Measurements from ENCODE around the gene CABLES1. TPM values are rescaled to one million over a fixed set of nuclear protein-coding genes. Genes with fewer than 3 reads are reported as not detected.

Gene CABLES1
- total RNA-seq, 2 experiments from 2014 or later, result not detected

DNA sequence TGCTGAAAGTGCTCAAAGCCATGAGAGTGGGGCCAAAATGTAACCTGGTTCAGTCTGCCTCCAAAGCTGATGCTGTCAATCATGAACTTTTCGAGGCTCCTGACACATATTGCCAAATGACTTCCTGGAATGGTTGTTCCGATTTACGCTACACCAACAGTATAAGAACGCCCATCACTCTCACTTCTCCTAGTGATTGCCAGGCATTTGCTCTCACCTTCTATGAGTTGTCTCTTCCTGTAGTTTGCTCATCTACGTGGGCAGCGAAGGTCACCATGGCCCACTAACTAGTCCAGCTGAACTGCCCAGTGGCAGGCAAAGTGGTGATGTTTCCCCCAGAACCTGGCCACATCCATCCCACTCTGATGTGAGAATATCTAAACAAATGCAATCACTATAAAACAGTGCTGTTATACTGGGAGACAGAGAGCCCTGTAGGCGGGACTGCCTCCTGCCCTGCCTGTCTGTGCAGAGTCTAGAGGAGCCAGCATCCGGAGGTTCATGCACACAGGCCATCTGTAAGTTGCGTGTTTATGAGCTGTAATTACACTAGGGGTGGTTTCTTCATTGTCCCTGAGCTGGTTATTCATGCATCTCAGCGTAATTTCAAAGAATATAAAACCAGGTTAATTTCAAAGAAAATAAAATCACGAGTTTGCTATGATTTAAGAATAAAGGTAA lies 8.8 kb upstream of the CABLES1 start:
- TF ChIP-seq, protein P1, sequence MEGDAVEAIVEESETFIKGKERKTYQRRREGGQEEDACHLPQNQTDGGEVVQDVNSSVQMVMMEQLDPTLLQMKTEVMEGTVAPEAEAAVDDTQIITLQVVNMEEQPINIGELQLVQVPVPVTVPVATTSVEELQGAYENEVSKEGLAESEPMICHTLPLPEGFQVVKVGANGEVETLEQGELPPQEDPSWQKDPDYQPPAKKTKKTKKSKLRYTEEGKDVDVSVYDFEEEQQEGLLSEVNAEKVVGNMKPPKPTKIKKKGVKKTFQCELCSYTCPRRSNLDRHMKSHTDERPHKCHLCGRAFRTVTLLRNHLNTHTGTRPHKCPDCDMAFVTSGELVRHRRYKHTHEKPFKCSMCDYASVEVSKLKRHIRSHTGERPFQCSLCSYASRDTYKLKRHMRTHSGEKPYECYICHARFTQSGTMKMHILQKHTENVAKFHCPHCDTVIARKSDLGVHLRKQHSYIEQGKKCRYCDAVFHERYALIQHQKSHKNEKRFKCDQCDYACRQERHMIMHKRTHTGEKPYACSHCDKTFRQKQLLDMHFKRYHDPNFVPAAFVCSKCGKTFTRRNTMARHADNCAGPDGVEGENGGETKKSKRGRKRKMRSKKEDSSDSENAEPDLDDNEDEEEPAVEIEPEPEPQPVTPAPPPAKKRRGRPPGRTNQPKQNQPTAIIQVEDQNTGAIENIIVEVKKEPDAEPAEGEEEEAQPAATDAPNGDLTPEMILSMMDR (IDR thresholded peaks at IDR 0.05), result no peak
- Mint-ChIP-seq H3K36me3 (ENCODE audit: low read depth) (no peaks in the 10 kb centered on the region), H3K27ac (no peak overlapping the region), H3K4me1 (ENCODE audit: low read depth) (no peaks in the 10 kb centered on the region), H3K9me3 (no peaks in the 10 kb centered on the region), H3K4me3 (no peak overlapping the region), H3K27me3 (peaks cover under 1% of the 10 kb centered on the region)
- Histone ChIP-seq H3K4me1 (ENCODE audit: insufficient read depth, low read length) (no peaks in the 10 kb centered on the region), H3K9me3 (ENCODE audit: control insufficient read depth in 1 of 2, insufficient read depth in 1 of 2, low read length in 2 of 2) (no peaks in the 10 kb centered on the region), H3K4me3 (ENCODE audit: low read length) (no peak overlapping the region), H3K36me3 (ENCODE audit: insufficient read depth, low read length) (no peaks in the 10 kb centered on the region), H3K27me3 (ENCODE audit: control insufficient read depth in 1 of 2, insufficient read depth in 2 of 2, low read length in 2 of 2) (peaks cover 0 to 2% of the 10 kb centered on the region in 2 experiments), H3K27ac (ENCODE audit: low read depth in 1 of 2, low read length in 2 of 2) (no peak overlapping the region)
- ChIA-PET POLR2A (no interaction called here), CTCF (no interaction called here)
- intact Hi-C loops (cut with DNase I, micrococcal nuclease), result no loop called here
- no peak for ATAC-seq (ENCODE audit: poor library complexity)
- no peak for DNase-seq

DNA sequence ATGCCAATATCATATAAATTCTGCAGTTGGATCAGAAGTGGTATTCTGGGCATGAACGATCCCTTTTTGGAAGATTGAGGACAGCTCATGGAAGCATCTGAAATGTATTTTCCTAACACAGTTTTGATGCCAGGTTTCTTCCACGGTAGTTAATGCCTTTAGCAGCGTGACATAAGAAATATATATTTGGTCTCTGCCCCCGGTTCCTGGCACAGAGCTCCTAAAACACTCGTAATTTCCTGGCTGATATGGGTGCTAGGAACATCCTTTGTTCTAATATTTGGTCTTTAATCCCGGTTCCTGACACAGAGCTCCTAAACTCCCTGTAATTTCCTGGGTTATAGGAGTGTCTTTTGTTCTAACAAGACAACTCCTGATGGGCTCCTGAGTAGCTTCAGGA lies 8.2 kb upstream of the CABLES1 start:
- POLR2A ChIA-PET, result no interaction called here
- Mint-ChIP-seq H3K27ac (no peak overlapping the region), H3K36me3 (ENCODE audit: low read depth) (no peaks in the 10 kb centered on the region), H3K9me3 (no peaks in the 10 kb centered on the region), H3K27me3 (peaks cover 7% of the 10 kb centered on the region), H3K4me1 (ENCODE audit: low read depth) (no peaks in the 10 kb centered on the region), H3K4me3 (no peak overlapping the region)
- H3K4me3 ChIP-seq (ENCODE audit: low read length), result no peak overlapping the region
- H3K27me3 ChIP-seq (ENCODE audit: control insufficient read depth in 1 of 2, insufficient read depth in 2 of 2, low read length in 2 of 2), result peaks cover 0 to 2% of the 10 kb centered on the region in 2 experiments
- no peak overlapping the region for H3K27ac ChIP-seq (ENCODE audit: low read depth in 1 of 2, low read length in 2 of 2)
- DNase-seq (no peak), ATAC-seq (ENCODE audit: poor library complexity) (no peak)
- TF ChIP-seq, protein P1 (IDR thresholded peaks at IDR 0.05), result no peak
- CTCF ChIA-PET, result no interaction called here
- H3K4me1 ChIP-seq (ENCODE audit: insufficient read depth, low read length), result no peaks in the 10 kb centered on the region
- intact Hi-C loops (cut with DNase I, micrococcal nuclease), result no loop called here
- H3K9me3 ChIP-seq (ENCODE audit: control insufficient read depth in 1 of 2, insufficient read depth in 1 of 2, low read length in 2 of 2), result no peaks in the 10 kb centered on the region
- H3K36me3 ChIP-seq (ENCODE audit: insufficient read depth, low read length), result no peaks in the 10 kb centered on the region

DNA sequence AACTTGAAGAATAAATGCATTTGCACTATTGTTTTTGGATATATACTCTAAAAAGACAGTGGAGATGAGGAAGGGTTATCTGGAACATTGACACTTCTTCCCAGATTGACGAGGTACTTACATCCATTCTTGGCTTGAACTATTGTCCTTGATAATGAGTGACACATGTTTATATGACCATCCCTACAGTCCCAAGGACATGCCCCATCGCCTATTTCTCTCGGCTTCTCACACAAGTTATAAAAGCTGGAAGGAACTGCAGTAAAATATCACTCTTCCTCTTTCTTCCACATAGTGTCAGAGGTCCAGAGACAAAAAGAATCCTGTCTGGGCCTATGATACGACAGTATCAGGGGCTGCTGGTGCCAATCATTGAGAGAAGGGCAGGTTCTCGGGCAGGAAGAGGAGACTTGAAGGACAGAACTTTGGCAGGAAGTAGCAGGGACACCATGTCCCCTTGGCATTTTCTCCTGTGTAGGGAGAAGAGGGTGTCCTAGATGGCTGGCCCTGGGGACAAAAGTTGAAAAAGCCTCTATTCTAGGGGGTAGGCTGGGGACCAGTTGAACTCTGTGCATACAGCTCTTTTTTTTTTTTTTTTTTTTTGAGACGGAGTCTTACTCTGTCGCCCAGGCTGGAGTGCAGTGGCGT lies 5.8 kb upstream of the CABLES1 start:
- CTCF ChIA-PET, result interaction anchor here (2.6 kb wide), 1 partner anchor 229 kb away, joined by 8 read pairs; no protein-coding TSS in a partner anchor
- DNase-seq (no peak), ATAC-seq (ENCODE audit: poor library complexity) (no peak)
- Mint-ChIP-seq H3K27me3 (peaks cover 22% of the 10 kb centered on the region), H3K9me3 (no peaks in the 10 kb centered on the region), H3K36me3 (ENCODE audit: low read depth) (no peaks in the 10 kb centered on the region), H3K4me3 (no peak overlapping the region), H3K27ac (no peak overlapping the region), H3K4me1 (ENCODE audit: low read depth) (peaks cover 6% of the 10 kb centered on the region)
- Histone ChIP-seq H3K36me3 (ENCODE audit: insufficient read depth, low read length) (no peaks in the 10 kb centered on the region), H3K27me3 (ENCODE audit: control insufficient read depth in 1 of 2, insufficient read depth in 2 of 2, low read length in 2 of 2) (peaks cover 10% of the 10 kb centered on the region in 2 experiments), H3K4me3 (ENCODE audit: low read length) (no peak overlapping the region), H3K9me3 (ENCODE audit: control insufficient read depth in 1 of 2, insufficient read depth in 1 of 2, low read length in 2 of 2) (no peaks in the 10 kb centered on the region), H3K4me1 (ENCODE audit: insufficient read depth, low read length) (peaks cover 3% of the 10 kb centered on the region), H3K27ac (ENCODE audit: low read depth in 1 of 2, low read length in 2 of 2) (no peak overlapping the region)
- intact Hi-C loops (cut with DNase I, micrococcal nuclease), result loop anchor here (1.0 to 10.0 kb wide), 10 partner anchors 55 to 683 kb away; partner anchors contain the start of genes RBBP8 (in 1 of the 2) and RMC1 (in 1 of the 2)
- POLR2A ChIA-PET, result no interaction called here
- TF ChIP-seq, protein P1 (IDR thresholded peaks at IDR 0.05), result no peak
